ENCODE measurements around the gene BLM. TPM values are rescaled to one million over a fixed set of nuclear protein-coding genes. Genes with fewer than 3 reads are reported as not detected.

Gene BLM
- total RNA-seq, 1 experiment from 2014 or later: 24.6 TPM

DNA sequence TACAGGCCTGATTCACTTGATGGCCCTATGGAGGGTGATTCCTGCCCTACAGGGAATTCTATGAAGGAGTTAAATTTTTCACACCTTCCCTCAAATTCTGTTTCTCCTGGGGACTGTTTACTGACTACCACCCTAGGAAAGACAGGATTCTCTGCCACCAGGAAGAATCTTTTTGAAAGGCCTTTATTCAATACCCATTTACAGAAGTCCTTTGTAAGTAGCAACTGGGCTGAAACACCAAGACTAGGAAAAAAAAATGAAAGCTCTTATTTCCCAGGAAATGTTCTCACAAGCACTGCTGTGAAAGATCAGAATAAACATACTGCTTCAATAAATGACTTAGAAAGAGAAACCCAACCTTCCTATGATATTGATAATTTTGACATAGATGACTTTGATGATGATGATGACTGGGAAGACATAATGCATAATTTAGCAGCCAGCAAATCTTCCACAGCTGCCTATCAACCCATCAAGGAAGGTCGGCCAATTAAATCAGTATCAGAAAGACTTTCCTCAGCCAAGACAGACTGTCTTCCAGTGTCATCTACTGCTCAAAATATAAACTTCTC lies 43.6 kb downstream of the BLM start (continued):
- no peak for TF ChIP-seq ELF1 (IDR thresholded peaks at IDR 0.05; ENCODE audit: borderline replicate concordance, low read depth)

DNA sequence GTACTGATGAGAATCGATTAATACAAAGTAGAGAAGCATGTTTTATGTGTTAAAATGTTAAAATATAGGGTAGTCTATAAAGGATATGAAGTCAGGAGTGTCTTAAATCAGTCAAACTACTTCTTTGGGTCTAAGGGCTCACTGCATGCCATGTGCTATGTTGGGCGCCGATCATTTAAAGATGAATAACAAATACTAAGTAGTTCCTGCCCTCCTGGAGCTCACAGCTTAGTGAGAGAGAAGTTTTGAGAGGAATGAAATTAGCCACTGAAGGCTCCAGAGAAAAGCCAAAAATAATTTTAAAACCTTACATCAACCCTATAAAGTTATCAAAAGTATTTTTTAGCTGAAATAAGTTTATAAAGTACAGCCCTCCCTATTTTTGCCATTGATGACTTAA lies 44.5 kb downstream of the BLM start:
- no TSS peak for BruUV-seq (replicated peaks)
- ChIA-PET CTCF (no interaction called here), RAD21 (ENCODE audit: low non-redundant PET in 1 of 2, low total read pairs in 2 of 2, uncharacterized antibody in 2 of 2, unreplicated experiment in 2 of 2) (no interaction called here), POLR2A (no interaction called here)
- no peak overlapping the region for H3K4me3 ChIP-seq (replicated peaks in 1 of 2; ENCODE audit: low read depth in 1 of 2, low read length in 2 of 2)
- H3K27me3 ChIP-seq (ENCODE audit: insufficient read depth, low read length): no peaks in the 10 kb centered on the region
- DNase-seq (ENCODE audit: low read depth, low spot score) (no peak), ATAC-seq (no peak)
- no peak overlapping the region for H3K27ac ChIP-seq (ENCODE audit: low read depth, low read length)
- H3K9ac ChIP-seq (ENCODE audit: low read length): no peak overlapping the region
- peaks cover 11 to 21% of the 10 kb centered on the region in 2 experiments; a peak in 2 of 4 replicates for H3K36me3 ChIP-seq (ENCODE audit: control insufficient read depth in 1 of 2, insufficient read depth in 2 of 2, low read length in 2 of 2)
- H4K20me1 ChIP-seq (ENCODE audit: insufficient read depth): no peaks in the 10 kb centered on the region
- H3K79me2 ChIP-seq (ENCODE audit: insufficient read depth, low read length): no peaks in the 10 kb centered on the region
- H3K4me1 ChIP-seq (ENCODE audit: control insufficient read depth in 1 of 2, insufficient read depth in 2 of 2, low read length in 2 of 2): no peaks in the 10 kb centered on the region
- no peaks in the 10 kb centered on the region for H3K9me2 ChIP-seq (ENCODE audit: insufficient read depth)
- no peaks in the 10 kb centered on the region for H3K9me3 ChIP-seq (ENCODE audit: control insufficient read depth in 1 of 2, insufficient read depth in 1 of 2, low read depth in 1 of 2, low read length in 2 of 2)
- intact Hi-C loops (cut with micrococcal nuclease): no loop called here
- H3K4me2 ChIP-seq (ENCODE audit: low read length): no peak overlapping the region
- H2AFZ ChIP-seq (ENCODE audit: low read depth, low read length, poor library complexity, severe bottlenecking): no peak overlapping the region
- no peak for TF ChIP-seq FOSL1 (IDR thresholded peaks at IDR 0.05; ENCODE audit: low read depth)
- TF ChIP-seq, protein P1, sequence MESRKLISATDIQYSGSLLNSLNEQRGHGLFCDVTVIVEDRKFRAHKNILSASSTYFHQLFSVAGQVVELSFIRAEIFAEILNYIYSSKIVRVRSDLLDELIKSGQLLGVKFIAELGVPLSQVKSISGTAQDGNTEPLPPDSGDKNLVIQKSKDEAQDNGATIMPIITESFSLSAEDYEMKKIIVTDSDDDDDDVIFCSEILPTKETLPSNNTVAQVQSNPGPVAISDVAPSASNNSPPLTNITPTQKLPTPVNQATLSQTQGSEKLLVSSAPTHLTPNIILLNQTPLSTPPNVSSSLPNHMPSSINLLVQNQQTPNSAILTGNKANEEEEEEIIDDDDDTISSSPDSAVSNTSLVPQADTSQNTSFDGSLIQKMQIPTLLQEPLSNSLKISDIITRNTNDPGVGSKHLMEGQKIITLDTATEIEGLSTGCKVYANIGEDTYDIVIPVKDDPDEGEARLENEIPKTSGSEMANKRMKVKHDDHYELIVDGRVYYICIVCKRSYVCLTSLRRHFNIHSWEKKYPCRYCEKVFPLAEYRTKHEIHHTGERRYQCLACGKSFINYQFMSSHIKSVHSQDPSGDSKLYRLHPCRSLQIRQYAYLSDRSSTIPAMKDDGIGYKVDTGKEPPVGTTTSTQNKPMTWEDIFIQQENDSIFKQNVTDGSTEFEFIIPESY (IDR thresholded peaks at IDR 0.05; ENCODE audit: extremely low read depth, insufficient replicate concordance, low read length): no peak
- no peak for TF ChIP-seq POLR2A (IDR thresholded peaks at IDR 0.05; ENCODE audit: borderline replicate concordance, extremely low read depth, insufficient read depth, insufficient read length)
- TF ChIP-seq EGR1 (IDR thresholded peaks at IDR 0.05; ENCODE audit: low read depth): no peak
- TF ChIP-seq, protein P2, sequence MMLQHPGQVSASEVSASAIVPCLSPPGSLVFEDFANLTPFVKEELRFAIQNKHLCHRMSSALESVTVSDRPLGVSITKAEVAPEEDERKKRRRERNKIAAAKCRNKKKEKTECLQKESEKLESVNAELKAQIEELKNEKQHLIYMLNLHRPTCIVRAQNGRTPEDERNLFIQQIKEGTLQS (IDR thresholded peaks at IDR 0.05): no peak
- no peak for TF ChIP-seq EZH2phosphoT487 (IDR thresholded peaks at IDR 0.05; ENCODE audit: borderline replicate concordance)
- TF ChIP-seq, protein P3, sequence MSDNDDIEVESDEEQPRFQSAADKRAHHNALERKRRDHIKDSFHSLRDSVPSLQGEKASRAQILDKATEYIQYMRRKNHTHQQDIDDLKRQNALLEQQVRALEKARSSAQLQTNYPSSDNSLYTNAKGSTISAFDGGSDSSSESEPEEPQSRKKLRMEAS (IDR thresholded peaks at IDR 0.05): no peak
- TF ChIP-seq, protein P4, sequence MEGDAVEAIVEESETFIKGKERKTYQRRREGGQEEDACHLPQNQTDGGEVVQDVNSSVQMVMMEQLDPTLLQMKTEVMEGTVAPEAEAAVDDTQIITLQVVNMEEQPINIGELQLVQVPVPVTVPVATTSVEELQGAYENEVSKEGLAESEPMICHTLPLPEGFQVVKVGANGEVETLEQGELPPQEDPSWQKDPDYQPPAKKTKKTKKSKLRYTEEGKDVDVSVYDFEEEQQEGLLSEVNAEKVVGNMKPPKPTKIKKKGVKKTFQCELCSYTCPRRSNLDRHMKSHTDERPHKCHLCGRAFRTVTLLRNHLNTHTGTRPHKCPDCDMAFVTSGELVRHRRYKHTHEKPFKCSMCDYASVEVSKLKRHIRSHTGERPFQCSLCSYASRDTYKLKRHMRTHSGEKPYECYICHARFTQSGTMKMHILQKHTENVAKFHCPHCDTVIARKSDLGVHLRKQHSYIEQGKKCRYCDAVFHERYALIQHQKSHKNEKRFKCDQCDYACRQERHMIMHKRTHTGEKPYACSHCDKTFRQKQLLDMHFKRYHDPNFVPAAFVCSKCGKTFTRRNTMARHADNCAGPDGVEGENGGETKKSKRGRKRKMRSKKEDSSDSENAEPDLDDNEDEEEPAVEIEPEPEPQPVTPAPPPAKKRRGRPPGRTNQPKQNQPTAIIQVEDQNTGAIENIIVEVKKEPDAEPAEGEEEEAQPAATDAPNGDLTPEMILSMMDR (IDR thresholded peaks at IDR 0.05 in 2 of 3, conservative IDR thresholded peaks at IDR 0.05 in 1 of 3; ENCODE audit: borderline replicate concordance in 1 of 3, insufficient read depth in 1 of 3, low read depth in 2 of 3, low read length in 2 of 3): no peak

Data from HCT116 (cell line).